NCI-H1092 (cell line): ENCODE data around the gene ATG10.
"Not testable (repeated sequence)": the region's sequence is repeated elsewhere in the genome, so short reads cannot be mapped to it uniquely, and the experiment has no call there.

ENCODE experiments used
- DNase-seq: peaks from one replicate; lab custom pipeline; 2025; lab: John Stamatoyannopoulos, UW

ATG10 gene

DNA sequence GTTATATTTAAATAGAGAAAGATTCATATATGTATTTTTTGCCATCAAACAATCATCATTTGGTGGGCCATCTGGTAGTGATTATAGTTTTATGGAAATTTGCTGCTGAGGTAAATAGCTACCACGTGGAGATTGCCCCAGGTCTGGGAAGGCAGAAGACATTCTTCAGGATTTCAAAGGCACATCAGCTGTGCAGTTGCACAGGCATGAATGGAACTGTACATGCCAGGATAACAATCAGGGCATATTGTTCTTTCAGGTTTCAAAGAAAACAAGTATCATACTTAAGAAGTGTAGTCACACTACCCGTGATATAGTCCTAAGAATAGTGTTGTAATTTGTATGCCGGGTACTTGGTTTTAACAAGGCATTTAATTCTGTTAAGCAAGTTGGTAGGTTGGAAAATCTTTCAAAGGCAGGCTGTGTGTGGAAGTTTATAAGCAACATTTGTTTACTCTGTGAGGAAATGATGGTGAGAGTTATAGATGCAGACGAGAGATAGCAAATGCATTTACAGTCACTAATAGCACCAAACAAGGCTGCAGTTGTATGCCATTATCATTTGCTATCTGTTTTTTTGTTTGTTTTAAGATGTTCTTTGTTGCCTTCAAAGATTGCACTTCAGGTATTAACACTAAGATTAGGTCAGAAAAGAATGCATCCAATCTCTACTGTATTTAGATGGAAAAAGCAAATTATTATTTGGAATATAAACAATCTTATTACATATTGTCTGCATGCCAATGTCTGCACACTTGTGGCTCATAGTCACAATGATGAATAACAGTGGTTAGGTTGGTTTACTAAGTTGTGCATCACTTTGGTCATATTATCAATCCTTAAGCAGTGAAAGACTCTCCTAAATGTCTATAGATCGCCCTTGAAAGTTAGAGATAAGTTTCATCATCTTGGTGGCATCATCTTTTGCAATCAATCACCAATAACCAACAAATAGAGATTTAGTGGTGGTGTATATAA, 251.1 kb downstream of the ATG10 start:
- no peak for DNase-seq

DNA sequence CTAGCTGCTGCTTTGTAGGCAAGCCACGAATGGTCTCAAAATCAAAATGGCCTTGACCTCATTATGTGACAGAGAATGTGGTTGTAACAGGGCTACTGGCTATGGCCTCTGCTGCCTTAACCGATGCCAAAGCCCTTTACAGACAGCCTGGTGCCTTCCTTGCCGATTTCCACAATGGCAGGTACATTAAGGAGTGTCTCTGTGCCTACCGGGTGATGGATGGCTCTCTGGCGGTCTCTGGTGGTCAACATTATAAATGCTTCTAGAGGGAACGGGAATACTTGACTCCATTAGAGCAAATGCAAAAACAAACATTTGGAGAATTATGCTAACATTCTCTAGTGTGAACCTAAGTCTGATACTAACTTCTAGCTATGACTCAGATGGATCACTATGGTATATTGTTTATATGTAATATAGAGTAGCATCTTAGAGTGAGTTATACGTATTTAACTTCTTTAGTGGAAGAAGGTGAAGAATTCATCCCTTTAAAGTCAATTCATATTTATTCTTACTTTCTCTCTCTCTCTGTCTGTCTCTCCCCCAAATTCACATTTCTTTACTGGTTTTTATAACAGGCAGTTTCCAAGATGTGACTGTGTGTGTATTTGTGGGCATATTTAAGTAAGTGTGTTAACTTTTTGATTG, 253.8 kb downstream of the ATG10 start:
- DNase-seq = peak; percentile 39

DNA sequence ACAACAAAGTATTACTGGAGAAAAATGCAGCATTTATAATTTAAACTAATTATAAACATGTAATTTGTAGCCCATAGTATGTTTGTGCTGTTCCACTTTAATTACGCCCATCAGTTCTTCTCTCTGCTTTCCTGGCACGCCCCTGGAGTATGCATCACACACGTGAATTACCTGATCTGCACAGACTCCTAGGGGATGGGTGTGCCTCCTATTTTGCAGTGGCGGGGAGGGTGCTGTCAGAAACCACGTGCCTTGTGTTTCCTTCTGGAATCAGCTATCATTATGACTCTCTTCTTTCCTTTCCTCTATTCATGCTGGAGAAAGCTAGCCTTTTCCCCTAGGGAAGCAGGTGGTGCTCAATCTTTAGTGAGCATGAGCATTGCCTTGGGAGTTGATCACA, 263.1 kb downstream of the ATG10 start:
- DNase-seq = no peak

GRCh38 chr5:82244151-82244550, 272.3 kb downstream of the ATG10 start:
- no peak for DNase-seq

DNA sequence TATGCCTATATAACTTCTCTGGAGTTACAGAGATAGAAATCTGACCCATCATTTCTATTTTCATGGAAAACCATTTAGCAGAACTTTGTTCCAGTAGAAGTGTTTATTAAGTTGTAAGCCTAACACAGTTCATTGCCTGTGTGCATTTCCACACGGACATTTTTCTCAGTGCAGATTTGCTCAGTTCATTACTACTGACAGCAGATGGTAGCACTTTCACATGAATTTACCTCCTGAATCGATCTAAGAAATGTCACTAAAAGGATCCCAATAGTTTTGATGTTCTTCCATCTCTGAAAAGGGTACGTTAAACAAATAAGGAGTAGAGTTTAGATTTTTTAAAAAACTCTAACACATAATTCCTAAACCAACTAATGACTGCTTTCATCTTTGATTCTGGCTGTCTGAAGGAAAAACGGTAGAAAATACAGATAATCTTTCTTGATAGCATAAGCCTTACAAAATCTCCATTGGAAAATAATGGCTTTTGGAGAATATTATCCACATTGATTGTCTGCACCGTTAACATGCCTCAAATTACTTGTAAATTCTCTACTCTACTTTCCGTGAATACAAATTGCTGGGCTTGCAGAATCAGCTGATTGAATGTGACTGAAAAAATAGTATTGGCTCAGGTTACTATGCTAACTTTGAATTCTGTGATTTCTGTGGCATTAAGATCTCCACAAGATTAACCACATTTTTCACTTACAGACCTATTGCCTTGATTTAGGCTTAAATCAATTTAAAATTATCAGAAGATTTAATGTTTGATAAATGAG, 273.2 kb downstream of the ATG10 start:
- no peak for DNase-seq

DNA sequence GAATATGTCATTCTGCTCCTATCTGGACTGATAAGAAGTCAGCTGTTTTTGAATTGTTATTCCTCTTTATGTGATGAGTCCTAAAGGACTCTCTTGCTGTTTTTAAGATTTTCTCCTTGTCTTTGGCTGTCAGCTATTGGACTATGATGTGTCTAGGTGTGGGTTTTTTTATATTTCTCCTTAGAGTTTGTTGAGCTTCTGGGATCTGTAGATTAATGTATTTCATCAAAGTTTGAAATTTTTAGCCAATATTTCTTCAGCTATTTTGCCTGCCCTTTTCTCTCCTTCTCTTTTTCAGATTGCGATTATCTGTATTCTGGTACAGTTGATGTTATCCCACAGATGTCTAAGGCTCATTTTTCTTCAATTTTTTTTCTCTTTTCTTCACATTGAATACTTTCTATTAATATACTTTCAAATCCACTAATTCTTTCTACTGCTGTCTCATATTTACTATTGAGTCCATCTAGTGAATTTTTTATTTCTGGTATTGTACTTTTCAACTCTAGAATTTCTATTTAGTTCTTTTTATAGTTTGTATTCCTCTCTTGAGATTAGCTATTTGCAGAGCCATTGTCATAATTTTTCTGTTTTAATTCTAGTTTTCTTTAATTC, 275.2 kb downstream of the ATG10 start:
- DNase-seq = no peak

DNA sequence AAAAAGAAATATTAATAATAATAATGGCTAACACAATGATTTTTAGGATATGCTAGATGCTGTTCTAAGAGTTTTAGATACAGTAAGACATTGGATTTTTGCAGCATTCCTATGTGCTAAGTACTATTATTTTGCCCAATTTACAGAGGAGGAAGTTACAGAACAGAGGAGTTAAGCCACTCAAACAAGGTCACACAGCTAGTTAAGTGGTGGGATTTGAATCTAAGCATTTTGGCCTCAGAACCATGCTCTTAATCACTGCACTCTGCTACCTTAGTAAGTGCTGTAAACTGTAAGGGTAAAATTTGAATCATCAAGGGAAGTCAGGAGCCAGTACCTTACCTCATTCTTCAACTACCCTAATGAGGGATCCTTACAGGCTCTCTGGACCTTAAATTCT, 280.9 kb downstream of the ATG10 start:
- DNase-seq = no peak

- DNase-seq = no peak
Observed at GRCh38 chr5:82255844-82256243, 284.0 kb downstream of the ATG10 start.

DNA sequence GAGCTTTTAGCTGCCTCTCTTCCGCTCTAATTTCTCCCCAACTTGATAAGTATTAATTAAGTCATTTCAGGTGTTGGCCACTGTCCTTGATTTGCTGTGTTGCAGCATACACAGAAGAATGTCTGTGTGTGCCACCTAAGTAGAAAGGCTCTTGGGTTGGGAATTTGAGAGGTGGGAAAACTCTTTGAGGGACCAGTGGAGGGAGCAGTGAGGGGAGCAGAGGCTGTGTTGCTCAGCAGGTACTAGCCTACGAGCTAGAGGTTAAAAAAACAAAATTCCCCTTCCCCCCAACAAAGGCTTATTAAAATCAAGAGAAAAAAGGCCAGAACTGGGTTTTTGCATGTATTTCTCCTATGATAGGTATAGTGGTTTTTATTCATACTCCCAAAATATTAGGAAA, 285.4 kb downstream of the ATG10 start:
- DNase-seq = no peak

DNA sequence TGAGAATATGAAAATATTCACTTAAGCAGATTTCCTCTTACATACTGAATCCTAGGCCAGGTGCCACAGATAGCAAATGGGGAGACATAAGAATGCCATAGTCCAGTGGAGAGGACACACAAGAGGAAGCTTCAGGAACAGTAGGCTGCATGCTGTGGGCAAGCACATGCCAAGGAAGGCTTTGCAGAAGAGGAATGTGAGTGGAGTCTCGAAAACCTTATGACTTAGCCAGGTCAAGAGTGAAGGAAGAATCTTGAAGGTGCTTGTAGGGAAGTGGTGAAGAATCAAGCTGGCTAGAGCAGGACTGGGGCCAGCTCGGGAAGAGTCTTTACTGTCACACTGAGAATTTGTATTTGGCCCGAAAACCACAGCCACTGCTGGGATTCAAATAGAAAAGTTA, 285.9 kb downstream of the ATG10 start:
- no peak for DNase-seq

DNA sequence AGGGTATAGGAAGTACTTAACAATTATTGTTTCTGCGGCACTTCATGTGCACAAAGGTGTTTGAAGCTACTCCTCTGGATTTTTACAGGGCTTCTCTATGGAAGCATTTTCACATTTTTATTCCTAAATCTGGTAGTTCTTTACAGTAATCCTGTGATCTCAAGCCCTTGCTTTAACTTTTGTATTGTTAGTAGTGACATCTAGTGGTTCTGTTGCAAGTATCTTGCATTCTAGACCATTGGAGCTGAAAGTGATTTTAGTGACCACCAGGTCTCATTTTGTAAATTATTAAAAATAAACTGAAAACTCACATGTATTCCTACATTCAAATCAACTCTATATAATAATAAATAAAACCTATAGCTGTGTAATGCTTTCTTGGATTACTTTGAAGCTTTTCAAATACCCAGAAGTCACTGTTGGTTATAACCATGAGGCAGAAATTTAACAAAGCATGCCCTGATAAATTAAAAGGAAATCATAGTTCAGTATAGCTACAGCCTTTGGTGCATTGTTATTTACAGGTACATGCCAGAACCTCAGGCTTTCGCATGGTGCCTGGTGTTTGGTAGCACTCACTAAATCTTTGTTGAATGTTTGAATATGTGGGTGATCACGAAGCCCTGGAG, 287.5 kb downstream of the ATG10 start:
- no peak for DNase-seq

GRCh38 chr5:82265047-82265446, 293.2 kb downstream of the ATG10 start:
- no peak for DNase-seq

DNA sequence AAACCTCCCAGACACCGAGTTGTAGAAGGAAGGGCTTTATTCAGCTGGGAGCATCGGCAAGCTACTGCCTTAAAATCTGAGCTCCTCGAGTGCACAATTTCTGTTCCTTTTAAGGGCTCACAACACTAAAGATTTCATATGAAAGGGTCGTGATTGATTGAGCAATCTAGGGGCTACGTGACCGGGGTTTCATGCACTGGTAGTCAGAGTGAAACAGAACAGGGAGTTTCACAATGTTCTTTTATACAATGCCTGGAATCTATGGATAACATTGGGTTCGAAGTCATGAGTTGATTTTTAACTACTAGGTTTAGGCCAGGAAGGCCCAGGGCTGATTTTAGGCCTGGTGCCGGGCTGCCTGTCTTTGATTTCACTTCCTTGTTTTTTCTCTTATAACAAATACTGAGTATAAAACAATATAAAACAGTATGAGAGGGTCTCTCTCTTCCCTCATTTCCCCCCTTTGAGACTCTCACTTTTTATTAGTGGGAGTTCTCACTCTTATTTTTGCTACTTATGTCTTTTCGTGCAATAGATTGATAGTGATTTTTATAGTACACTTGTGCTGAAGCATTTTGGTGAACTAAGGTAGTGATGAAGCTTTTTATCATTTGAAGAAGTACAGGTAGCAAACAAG, 295.6 kb downstream of the ATG10 start:
- not testable (repeated sequence) for DNase-seq

DNA sequence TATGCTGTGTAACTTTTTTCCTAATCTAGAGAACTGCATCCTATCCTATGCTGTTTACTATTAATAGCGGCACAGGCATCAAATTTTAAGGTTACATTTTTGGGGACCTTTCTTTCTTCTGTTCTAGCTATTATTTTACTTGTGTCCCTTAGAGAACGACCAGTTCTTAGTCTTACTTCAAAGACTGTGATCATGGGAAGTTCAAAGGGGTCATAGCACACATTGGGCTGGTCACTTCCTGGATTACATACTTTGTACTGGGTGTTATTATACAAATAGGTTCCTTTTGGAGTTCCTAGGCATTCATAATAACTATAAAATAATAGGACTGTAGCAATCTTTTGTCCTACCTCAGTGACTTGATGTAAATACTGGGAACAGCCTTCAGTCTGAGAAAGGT, 297.5 kb downstream of the ATG10 start:
- DNase-seq = not testable (repeated sequence)

GRCh38 chr5:82272571-82273356, 300.9 kb downstream of the ATG10 start:
- not testable (repeated sequence) for DNase-seq

GRCh38 chr5:82273426-82273825, 301.6 kb downstream of the ATG10 start:
- not testable (repeated sequence) for DNase-seq

DNA sequence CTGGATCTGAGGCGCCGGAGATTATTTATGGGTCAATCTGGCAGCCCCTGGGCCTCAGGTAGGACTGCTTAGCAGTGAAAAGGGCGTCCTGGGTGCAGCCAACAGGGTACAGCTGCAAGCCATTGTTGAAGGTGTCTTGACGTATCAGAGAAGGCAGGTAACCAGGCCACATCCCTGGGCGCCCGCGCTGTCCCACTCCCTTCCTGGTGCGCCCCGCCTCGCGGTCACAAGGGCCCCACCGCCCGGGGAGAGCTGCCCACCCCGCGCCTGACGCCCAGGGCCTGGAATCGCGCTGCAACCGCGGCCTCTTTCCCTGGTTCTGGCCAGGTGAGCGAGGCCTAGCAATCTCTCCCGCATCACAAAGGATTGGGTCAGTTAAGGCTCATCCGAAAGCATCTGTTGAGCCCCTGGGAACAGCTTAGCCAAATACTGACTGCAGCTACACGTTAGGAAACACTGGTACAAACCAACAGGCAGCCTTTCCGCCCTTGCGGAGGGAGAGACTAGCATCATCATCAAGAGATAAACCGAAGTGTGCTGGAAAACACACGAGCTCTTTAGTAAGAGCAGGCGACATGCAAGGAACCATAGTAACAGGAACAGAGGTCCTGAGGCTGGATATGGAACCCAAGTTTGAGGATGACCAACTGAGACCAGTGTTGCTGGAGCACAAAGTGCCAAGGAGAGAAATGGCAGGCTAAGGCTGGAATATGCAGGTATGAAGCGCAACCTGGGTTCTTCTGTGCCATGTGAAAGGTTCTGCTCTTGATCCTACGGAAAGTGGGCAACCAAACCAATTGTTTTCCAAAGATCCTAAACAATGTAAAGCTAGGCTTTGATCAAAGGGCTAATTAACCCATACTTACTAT, 302.8 kb downstream of the ATG10 start:
- DNase-seq = no peak

DNA sequence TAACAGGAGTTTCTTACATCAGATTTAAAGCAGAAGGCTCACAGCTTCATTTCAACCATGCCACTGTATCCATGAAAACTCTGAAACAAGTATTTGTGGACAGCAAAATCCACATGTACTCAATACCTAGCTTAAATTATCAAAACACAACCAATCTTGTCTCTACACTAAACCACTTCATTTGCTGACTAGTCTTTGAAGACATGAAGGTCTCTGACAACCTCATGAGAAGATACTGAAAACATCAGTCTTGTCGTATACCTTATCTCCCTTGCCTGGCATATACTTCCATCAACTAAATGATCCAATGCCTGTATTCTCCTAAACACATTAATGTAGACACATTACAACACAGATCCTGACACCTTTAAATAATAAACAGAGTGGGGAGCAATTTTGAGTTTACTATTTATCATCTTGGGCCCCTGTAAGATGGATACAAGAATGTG, 303.4 kb downstream of the ATG10 start:
- no peak for DNase-seq
